ENCODE results near the gene GCSH.

GCSH gene

GRCh38 chr16:81041696-81042095 lies 54.5 kb downstream of the GCSH start:
- no peak for DNase-seq

GRCh38 chr16:81040842-81041241 lies 55.4 kb downstream of the GCSH start:
- peak; percentile 4 for DNase-seq

DNA sequence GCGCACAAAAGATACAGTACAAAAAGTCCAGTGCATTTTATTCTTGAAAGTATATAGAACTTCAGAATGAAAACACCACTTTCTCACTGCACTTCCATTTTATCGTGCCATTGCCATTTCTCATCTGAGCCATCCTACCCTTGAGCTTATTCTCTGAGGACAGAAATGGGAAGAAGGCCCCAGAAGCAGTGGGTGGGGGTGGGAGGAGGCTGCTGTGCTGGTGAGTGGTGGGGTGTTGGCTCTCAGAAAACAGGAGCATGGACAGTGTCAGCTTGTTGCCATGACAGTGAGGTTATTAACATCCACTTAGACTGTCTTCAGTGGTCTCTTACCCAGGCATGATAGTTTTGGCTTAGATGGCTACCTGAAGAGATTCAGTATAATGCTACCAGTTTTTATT lies 56.1 kb downstream of the GCSH start:
- DNase-seq = no peak

DNA sequence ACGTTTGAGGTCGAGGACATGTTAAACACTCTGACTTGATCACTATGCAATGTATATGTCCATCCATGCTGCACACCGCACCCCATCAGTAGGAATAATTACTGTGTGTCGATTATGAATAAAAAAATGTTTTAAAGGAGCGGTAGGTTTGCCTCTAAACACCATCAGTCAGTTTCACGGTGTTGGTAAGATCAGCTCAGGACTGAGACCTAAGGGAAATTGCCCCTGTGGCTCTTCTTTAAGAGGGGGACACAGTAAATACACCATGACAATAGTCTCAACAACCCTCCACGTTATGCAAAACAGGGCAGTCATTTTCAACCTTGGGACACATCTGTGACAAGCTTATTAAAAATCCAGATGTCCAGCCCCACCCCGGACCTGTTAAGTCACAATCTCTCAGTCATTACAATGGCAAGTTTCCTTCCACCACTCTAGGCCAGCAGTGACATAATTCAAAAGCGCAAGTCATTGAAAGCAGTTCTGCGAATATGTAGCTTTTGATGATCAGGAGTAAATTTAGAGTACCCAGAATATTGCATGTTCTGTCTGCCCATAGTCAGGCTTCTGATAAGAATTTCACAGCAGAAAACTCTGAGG lies 59.3 kb downstream of the GCSH start:
- peak; percentile 4 for DNase-seq

- peak; percentile 15 for DNase-seq
These were observed 60.0 kb downstream of the GCSH start for GRCh38 chr16:81035975-81036750.

GRCh38 chr16:81035398-81035974 lies 60.7 kb downstream of the GCSH start, which contains the start of gene ATMIN:
ATMIN (plus strand) TSS chr16:81035842; CDS start chr16:81035871, 29 bp downstream.
- DNase-seq = peak; percentile 84

Data from fibroblast of skin of back (primary cell).